ENCODE results near the gene SBNO2.

SBNO2 gene

DNA sequence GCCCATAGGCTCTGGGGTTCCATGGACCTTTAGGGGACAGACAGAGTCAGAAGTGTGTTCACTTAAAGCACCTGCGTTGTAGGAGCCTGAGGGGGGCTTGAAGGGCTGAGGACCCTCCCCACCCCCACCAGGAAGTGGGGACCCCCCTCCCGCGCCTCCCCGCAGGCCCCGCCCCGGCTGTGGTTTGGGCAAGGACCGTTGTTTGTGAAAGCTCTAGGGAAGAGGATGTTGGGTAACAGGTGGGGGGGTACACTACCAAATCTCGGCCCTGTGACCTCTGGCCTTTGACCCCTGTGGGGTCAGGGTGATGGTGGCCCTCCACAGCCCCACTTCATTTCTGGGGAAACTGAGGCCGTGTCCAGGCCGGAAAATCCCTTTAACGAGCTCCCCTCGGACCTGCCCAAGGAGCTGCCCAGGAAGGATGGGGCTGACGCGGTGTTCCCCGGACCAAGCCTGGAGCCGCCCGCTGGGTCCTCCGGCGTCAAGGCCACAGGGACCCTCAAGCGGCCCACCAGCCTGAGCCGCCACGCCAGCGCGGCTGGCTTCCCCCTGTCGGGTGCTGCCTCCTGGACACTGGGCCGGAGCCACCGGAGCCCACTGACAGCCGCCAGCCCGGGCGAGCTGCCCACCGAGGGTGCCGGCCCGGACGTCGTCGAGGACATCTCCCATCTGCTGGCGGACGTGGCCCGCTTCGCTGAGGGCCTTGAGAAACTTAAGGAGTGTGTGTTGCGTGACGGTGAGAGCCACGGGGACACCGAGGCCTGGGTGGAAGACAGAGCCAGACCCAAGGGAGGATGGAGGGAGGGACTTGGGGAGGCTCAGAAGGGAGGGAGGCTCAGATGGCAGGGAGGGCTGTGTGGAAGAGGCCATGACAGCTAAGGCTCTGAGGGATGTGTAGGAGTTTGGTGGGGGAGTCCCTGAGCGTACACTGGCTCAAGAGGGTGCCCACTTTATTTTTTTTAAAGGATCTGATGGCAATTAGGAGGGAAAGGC is 105.8 kb downstream of the SBNO2 start:
- DNase-seq = no peak

DNA sequence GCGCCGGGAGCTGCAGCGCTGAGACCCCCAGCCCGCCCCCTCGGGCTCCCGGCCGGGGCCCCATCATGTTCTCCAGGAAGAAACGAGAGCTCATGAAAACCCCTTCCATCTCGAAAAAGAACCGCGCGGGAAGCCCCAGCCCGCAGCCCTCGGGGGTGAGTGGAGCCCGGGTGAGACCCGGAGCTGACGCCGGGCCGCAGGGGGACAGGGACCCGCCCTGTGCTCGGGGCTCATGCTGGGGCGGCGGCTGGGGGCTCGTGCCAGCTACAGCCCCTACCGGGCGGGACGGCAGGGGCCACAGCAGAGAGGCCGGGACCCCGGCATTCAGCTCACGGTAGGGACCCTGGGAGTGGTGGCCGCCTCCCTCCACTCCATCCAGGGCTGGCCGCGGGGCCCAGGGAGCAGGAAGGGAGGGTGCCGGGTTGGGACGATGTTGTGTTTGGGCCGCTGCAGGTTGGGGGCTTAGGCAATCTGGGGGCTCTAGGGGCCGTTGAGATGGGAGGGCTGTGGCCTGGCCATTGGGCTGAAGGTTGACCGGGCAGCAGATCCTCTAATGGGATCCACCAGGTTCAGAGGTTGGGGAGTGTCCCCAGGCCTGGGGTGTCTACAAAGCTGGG is 106.6 kb downstream of the SBNO2 start:
- DNase-seq = no peak

GRCh38 chr19:1066748-1067340 is 107.2 kb downstream of the SBNO2 start, which contains the start of gene ARHGAP45:
Gene ARHGAP45 (plus strand): TSS chr19:1067167. CDS start chr19:1067406, 239 bp downstream.
- DNase-seq = no peak

GRCh38 chr19:1066251-1066747 is 107.8 kb downstream of the SBNO2 start:
- DNase-seq = no peak

DNA sequence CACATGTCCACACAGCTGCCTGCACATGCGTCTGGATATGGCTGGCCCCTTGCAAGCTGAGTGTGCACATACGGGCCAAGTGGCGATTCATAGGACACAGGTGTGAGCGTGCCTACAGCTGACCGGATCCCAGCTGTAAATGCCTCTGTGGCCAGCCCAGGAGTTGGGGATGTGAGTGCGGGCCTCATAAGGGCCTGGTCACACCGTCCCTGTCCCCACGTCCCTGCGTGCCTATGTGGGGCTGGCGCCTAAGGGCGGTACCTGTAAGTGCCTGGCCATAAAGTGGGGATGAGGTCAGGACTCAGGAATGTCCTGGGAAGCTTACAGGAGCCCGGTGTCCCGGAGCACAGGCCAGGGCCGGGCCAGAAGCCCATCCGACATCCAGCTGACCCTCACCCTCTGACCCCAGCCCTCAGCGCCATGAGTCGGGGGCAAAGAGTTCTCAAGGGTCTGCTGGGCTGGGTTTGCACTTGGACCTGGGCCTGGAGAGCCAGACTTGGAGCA is 108.4 kb downstream of the SBNO2 start:
- DNase-seq = no peak

- DNase-seq = peak; percentile 42
Measured at GRCh38 chr19:1064661-1065605, 109.1 kb downstream of the SBNO2 start.

GRCh38 chr19:1063909-1064660 is 110.0 kb downstream of the SBNO2 start:
- DNase-seq = peak; percentile 39

GRCh38 chr19:1063030-1063908 is 110.8 kb downstream of the SBNO2 start:
- DNase-seq = no peak

DNA sequence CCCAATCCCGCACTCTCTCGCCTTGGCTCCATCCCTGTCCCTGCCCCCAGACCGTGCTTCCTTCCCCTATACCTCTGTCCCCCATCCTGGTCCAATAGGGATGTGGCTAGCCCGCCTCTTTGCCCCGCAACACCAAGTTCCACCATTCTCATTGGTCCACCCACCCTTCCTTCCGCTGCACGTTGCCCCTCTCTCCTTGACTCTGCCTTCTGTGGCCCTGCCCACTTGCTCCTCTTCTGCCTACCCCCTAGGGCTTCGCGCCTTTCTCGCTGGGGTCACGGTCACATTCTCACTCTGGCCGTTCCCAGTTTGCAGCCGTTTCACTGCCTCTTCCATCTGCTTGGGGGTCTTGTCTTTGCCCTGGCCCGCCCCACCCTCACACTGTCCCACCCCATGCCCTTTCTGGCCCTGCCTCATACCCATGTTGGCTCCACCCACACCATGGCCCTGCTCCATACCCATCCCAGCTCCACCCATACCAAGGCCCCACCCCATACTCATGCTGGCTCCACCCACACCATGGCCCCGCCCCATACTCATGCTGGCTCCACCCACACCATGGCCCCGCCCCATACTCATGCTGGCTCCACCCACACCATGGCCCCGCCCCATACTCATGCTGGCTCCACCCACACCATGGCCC is 111.6 kb downstream of the SBNO2 start:
- no peak for DNase-seq

GRCh38 chr19:1061987-1062386 is 112.1 kb downstream of the SBNO2 start:
- DNase-seq = no peak

- no peak for DNase-seq
Measured at GRCh38 chr19:1060689-1061088, 113.4 kb downstream of the SBNO2 start.

DNA sequence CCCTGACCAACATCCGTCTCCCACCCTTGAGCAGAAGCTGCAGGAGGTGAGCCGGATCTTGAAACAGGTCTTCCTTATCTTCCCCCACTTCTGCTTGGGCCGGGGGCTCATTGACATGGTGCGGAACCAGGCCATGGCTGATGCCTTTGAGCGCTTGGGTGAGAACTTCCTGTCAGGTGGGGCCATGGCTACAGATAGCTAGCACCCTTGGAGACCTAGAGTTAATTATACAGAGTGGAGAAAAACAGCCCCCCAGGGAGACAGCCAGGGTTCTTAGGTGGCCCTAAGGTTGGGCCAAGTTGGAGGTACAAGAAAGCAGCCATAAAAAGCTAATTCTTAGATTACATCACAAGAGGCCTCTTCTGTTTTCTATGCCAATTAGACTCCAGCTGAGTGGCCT is 116.0 kb downstream of the SBNO2 start:
- DNase-seq = no peak
